Heart right ventricle (tissue), 16 donors: ENCODE data around the gene PDZD2. TPM values are rescaled to one million over a fixed set of nuclear protein-coding genes. Genes with fewer than 3 reads are reported as not detected.

Experiments used
- ATAC-seq, 8 donors: fragments of 200-7000 bp; cut with Tn5 transposase; one replicate each; pipeline ENCODE4 v1.9.1; 2020; ENCODE audit warnings: mild to moderate bottlenecking in 8 of 8, moderate library complexity in 8 of 8, moderate number of reproducible peaks in 1 of 8
- DNase-seq, 2 donors: peaks; one replicate each; pipeline ENCODE4 v3.0.0-alpha.2; 2020
- H3K27ac ChIP-seq, 10 donors: fragments of 200-600 bp; sonication (generic) in 2 of 10; one replicate each; pipeline versions ENCODE4 v1.5.0 to v1.8.0; 2020 to 2022; ENCODE audit warnings: mild to moderate bottlenecking in 3 of 10
- H3K27me3 ChIP-seq, 7 donors: fragments of 200-600 bp; one replicate each; pipeline ENCODE4 v1.8.0; 2021 to 2022; ENCODE audit warnings: mild to moderate bottlenecking in 2 of 7
- H3K36me3 ChIP-seq, 9 donors: fragments of 200-600 bp; sonication (generic) in 1 of 9; one replicate each; pipeline versions ENCODE4 v1.5.0 to v1.8.0; 2020 to 2022; ENCODE audit warnings: mild to moderate bottlenecking in 2 of 9
- H3K4me1 ChIP-seq, 9 donors: fragments of 200-600 bp; sonication (generic) in 1 of 9; one replicate each; pipeline versions ENCODE4 v1.5.0 to v1.8.0; 2020 to 2022; ENCODE audit warnings: mild to moderate bottlenecking in 4 of 9
- H3K4me3 ChIP-seq, 10 donors: fragments of 200-600 bp; sonication (generic) in 2 of 10; one replicate each; pipeline versions ENCODE4 v1.5.0 to v1.8.0; 2020 to 2022; ENCODE audit warnings: mild to moderate bottlenecking in 7 of 10, moderate library complexity in 2 of 10
- H3K9me3 ChIP-seq, 11 donors: fragments of 200-600 bp in 10 of 11; sonication (generic) in 2 of 11; one replicate each; pipeline versions ENCODE4 v1.5.0 to v1.8.0; 2013 to 2022; ENCODE audit warnings: mild to moderate bottlenecking in 2 of 11, control low read depth in 1 of 11, moderate library complexity in 1 of 11
- CTCF ChIP-seq, 9 donors: fragments of 200-600 bp; sonication (generic) in 2 of 9; IDR thresholded peaks; one replicate each; pipeline versions ENCODE4 v1.5.0 to v1.8.0; 2021 to 2022; ENCODE audit warnings: antibody characterized with exemption in 9 of 9, mild to moderate bottlenecking in 5 of 9, moderate library complexity in 1 of 9
- WGBS, 2 donors: extraction: QIAGEN DNeasy Blood & Tissue Kit; methylation state at CpG; one replicate each; pipeline ENCODE4 v1.1.7; 2013; ENCODE audit warnings: inconsistent platforms in 1 of 2; 5-methylcytosine and 5-hydroxymethylcytosine counted together
- intact Hi-C, 10 donors: fragments of 100-400 bp; cut with DNase I; formaldehyde crosslinking; loops; one replicate each; pipeline versions ENCODE4 v1.11.1 to v1.14.2; 2022
- polyA plus RNA-seq, 2 donors: library from polyadenylated mRNA; stranded (reverse); fragments of 200-250 nt; gene quantifications; one replicate each; pipeline ENCODE4 v1.2.3, GENCODE V29; 2013
- total RNA-seq, 10 donors: library from RNA; stranded (reverse); fragmentation: NEBNext Ultra II Directional in 3 of 10; extraction: Animal tissue kit (Norgen Biotek cat#: 25700) in 3 of 10; gene quantifications; one replicate each; pipeline versions ENCODE4 v1.2.1 to v1.2.4, GENCODE V29; 2021 to 2023
- donor health status: Arrhythmogenic right ventricular cardiomyopathy.
- donor health status: ischemic (EF 13 %, LVEDD 7.1; RV severe dilation, severe dysfunction).
- donor health status: healthy with polysubstance abuse.
- donor health status: DM: no; HTN: yes; CAD: no.
- donor health status: DM: no; HTN: no; CAD: no.
- donor health status: ischemic (EF 25% LVEDD 6.9; RV normal size, moderate dysfunction).
- donor health status: ischemic (EF 25% LVEDD 5.7; RV mildly dilated, moderate dysfunction).
- donor health status: healthy.
- donor health status: DM: yes; HTN: yes; CAD: no.
- donor health status: Ischemic cardiomyopathy.
- donor health status: ischemic (EF 35%, LVEDD 5.7; RV mildly dilated, moderate dysfunction).
- donor health status: nonischemic (EF 11% LVEDD 7.7; RV severe dilation, severe dysfunction).
- donor health status: DM: yes; HTN: yes; CAD: no.
- donor health status: PGD.
- donor health status: ischemic (EF 29% LVEDD 5.4; RV normal size, mild dysfunction).
- donor health status: nonischemic (EF 23%, LVEDD 6.1; RV moderate dilation, normal function).

Gene PDZD2
- total and polyA plus RNA-seq, 12 donors: 9.0 to 117 (median 82.5) TPM

- Histone ChIP-seq H3K27ac (no peak overlapping the region), H3K4me3 (no peak overlapping the region), H3K4me1 (peaks cover 0 to 13% (median 0%) of the 10 kb centered on the region in 9 donors), H3K27me3 (no peaks in the 10 kb centered on the region), H3K36me3 (peaks cover 0 to 52% (median 0%) of the 10 kb centered on the region in 9 donors), H3K9me3 (no peaks in the 10 kb centered on the region)
- no peak for TF ChIP-seq CTCF (IDR thresholded peaks at IDR 0.05)
- ATAC-seq (peak in 1 of 8 donors; percentile 22), DNase-seq (no peak)
- WGBS, 2 donors: 64 to 68% methylated on average over 3 of the region's 3 CpGs
- intact Hi-C loops: loop anchor here in 1 of 10 donors (5.0 kb wide), 1 partner anchor 1300 kb away; no protein-coding TSS in a partner anchor
Observed at GRCh38 chr5:32002755-32003154, 363.8 kb downstream of the PDZD2 start.

- intact Hi-C loops: loop anchor here in 1 of 10 donors (5.0 kb wide), 1 partner anchor 1298 kb away; no protein-coding TSS in a partner anchor
- no peak for TF ChIP-seq CTCF (IDR thresholded peaks at IDR 0.05)
- Histone ChIP-seq H3K27me3 (no peaks in the 10 kb centered on the region), H3K9me3 (no peaks in the 10 kb centered on the region), H3K36me3 (peaks cover 0 to 41% (median 0%) of the 10 kb centered on the region in 9 donors), H3K27ac (no peak overlapping the region), H3K4me1 (peaks cover 0 to 13% (median 0%) of the 10 kb centered on the region in 9 donors), H3K4me3 (no peak overlapping the region)
- WGBS, 2 donors: 93% methylated on average over 4 of the region's 4 CpGs
- DNase-seq (no peak), ATAC-seq (no peak)
Observed at GRCh38 chr5:32003981-32004380, 365.1 kb downstream of the PDZD2 start.

- Histone ChIP-seq H3K27me3 (no peaks in the 10 kb centered on the region), H3K9me3 (no peaks in the 10 kb centered on the region), H3K4me1 (peaks cover 0 to 13% (median 0%) of the 10 kb centered on the region in 9 donors), H3K36me3 (peaks cover 0 to 38% (median 0%) of the 10 kb centered on the region in 9 donors), H3K27ac (no peak overlapping the region), H3K4me3 (no peak overlapping the region)
- intact Hi-C loops: loop anchor here in 1 of 10 donors (5.0 kb wide), 1 partner anchor 1298 kb away; no protein-coding TSS in a partner anchor
- WGBS, 2 donors: 97 to 99% methylated on average over 3 of the region's 3 CpGs
- no peak for TF ChIP-seq CTCF (IDR thresholded peaks at IDR 0.05)
- DNase-seq (no peak), ATAC-seq (no peak)
Observed at GRCh38 chr5:32004404-32004803, 365.5 kb downstream of the PDZD2 start.

- H3K27me3 ChIP-seq: no peaks in the 10 kb centered on the region
- H3K27ac ChIP-seq: no peak overlapping the region
- ATAC-seq (no peak), DNase-seq (no peak)
- H3K36me3 ChIP-seq: peaks cover 0 to 40% (median 0%) of the 10 kb centered on the region in 9 donors
- intact Hi-C loops: no loop called here
- no peak overlapping the region for H3K4me3 ChIP-seq
- WGBS, 2 donors: 95% methylated on average over 9 of the region's 9 CpGs
- H3K4me1 ChIP-seq: peaks cover 0 to 5% (median 0%) of the 10 kb centered on the region in 9 donors
- H3K9me3 ChIP-seq: no peaks in the 10 kb centered on the region
- TF ChIP-seq CTCF (IDR thresholded peaks at IDR 0.05): no peak
Observed at GRCh38 chr5:32008746-32009145, 369.8 kb downstream of the PDZD2 start.
